ENCODE results near the gene TIMM22.

The TIMM22 gene

GRCh38 chr17:1007310-1008007 is 10.5 kb downstream of the TIMM22 start:
- DNase-seq (ENCODE audit: low spot score in 2 of 2) (no peak), ATAC-seq (replicated peaks; ENCODE audit: extremely low read depth, poor library complexity, severe bottlenecking) (no peak)
- Mint-ChIP-seq H3K9me3 (no peaks in the 10 kb centered on the region), H3K36me3 (ENCODE audit: insufficient read depth) (peaks cover 24% of the 10 kb centered on the region), H3K4me1 (peaks cover 10% of the 10 kb centered on the region), H3K4me3 (no peak overlapping the region), H3K27me3 (no peaks in the 10 kb centered on the region), H3K27ac (ENCODE audit: low read depth) (no peak overlapping the region)

GRCh38 chr17:1008008-1008761 is 11.3 kb downstream of the TIMM22 start:
- Mint-ChIP-seq H3K9me3 (no peaks in the 10 kb centered on the region), H3K27me3 (no peaks in the 10 kb centered on the region), H3K36me3 (ENCODE audit: insufficient read depth) (peaks cover 21% of the 10 kb centered on the region), H3K4me3 (no peak overlapping the region), H3K4me1 (peaks cover 10% of the 10 kb centered on the region), H3K27ac (ENCODE audit: low read depth) (no peak overlapping the region)
- ATAC-seq (replicated peaks; ENCODE audit: extremely low read depth, poor library complexity, severe bottlenecking): no peak
- DNase-seq (ENCODE audit: low spot score in 2 of 2): no peak

- H3K4me1 Mint-ChIP-seq: peaks cover 10% of the 10 kb centered on the region
- DNase-seq (ENCODE audit: low spot score in 2 of 2): no peak
- no peak for ATAC-seq (replicated peaks; ENCODE audit: extremely low read depth, poor library complexity, severe bottlenecking)
- no peak overlapping the region for H3K4me3 Mint-ChIP-seq
- no peaks in the 10 kb centered on the region for H3K27me3 Mint-ChIP-seq
- no peaks in the 10 kb centered on the region for H3K9me3 Mint-ChIP-seq
- H3K27ac Mint-ChIP-seq (ENCODE audit: low read depth): no peak overlapping the region
- peaks cover 20% of the 10 kb centered on the region for H3K36me3 Mint-ChIP-seq (ENCODE audit: insufficient read depth)
Observed at GRCh38 chr17:1009229-1010085, 12.5 kb downstream of the TIMM22 start.

- no peaks in the 10 kb centered on the region for H3K27me3 Mint-ChIP-seq
- peaks cover 8% of the 10 kb centered on the region for H3K4me1 Mint-ChIP-seq
- no peak overlapping the region for H3K27ac Mint-ChIP-seq (ENCODE audit: low read depth)
- H3K9me3 Mint-ChIP-seq: no peaks in the 10 kb centered on the region
- no peak for ATAC-seq (replicated peaks; ENCODE audit: extremely low read depth, poor library complexity, severe bottlenecking)
- H3K4me3 Mint-ChIP-seq: no peak overlapping the region
- no peak for DNase-seq (ENCODE audit: low spot score in 2 of 2)
- peaks cover 16% of the 10 kb centered on the region for H3K36me3 Mint-ChIP-seq (ENCODE audit: insufficient read depth)
Observed at GRCh38 chr17:1010086-1010450, 13.1 kb downstream of the TIMM22 start.

GRCh38 chr17:1010586-1010985 is 13.7 kb downstream of the TIMM22 start:
- Mint-ChIP-seq H3K4me1 (peaks cover 3% of the 10 kb centered on the region), H3K9me3 (no peaks in the 10 kb centered on the region), H3K27me3 (no peaks in the 10 kb centered on the region), H3K27ac (ENCODE audit: low read depth) (no peak overlapping the region), H3K36me3 (ENCODE audit: insufficient read depth) (peaks cover 16% of the 10 kb centered on the region), H3K4me3 (no peak overlapping the region)
- no peak for DNase-seq (ENCODE audit: low spot score in 2 of 2)
- no peak for ATAC-seq (replicated peaks; ENCODE audit: extremely low read depth, poor library complexity, severe bottlenecking)

DNA sequence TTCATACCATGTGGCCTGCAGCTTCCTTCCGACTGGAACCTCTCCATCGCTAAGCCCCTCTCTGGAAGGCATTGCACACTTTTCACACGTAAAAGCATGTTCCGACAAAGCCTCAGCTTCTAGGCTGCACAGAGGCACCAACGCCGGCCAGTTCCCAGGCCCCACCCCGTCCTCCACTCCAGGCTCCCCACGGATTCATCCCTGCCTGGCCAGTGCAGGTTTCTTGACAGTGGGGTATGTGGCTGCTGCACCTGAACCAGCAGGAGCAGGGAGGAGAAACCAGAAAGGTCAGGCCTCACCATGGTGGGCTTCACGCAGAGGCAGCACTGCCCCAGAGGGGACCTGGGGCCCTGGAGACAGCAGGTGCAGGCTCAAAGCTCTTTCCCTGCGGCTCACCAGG is 14.2 kb downstream of the TIMM22 start:
- H3K9me3 Mint-ChIP-seq: no peaks in the 10 kb centered on the region
- no peak overlapping the region for H3K27ac Mint-ChIP-seq (ENCODE audit: low read depth)
- no peaks in the 10 kb centered on the region for H3K27me3 Mint-ChIP-seq
- DNase-seq (ENCODE audit: low spot score in 2 of 2) (no peak), ATAC-seq (replicated peaks; ENCODE audit: extremely low read depth, poor library complexity, severe bottlenecking) (no peak)
- H3K4me3 Mint-ChIP-seq: no peak overlapping the region
- H3K36me3 Mint-ChIP-seq (ENCODE audit: insufficient read depth): peaks cover 14% of the 10 kb centered on the region
- H3K4me1 Mint-ChIP-seq: no peaks in the 10 kb centered on the region

GRCh38 chr17:1011760-1012735 is 15.1 kb downstream of the TIMM22 start:
- H3K27ac Mint-ChIP-seq (ENCODE audit: low read depth): no peak overlapping the region
- no peaks in the 10 kb centered on the region for H3K4me1 Mint-ChIP-seq
- H3K9me3 Mint-ChIP-seq: no peaks in the 10 kb centered on the region
- peaks cover 17% of the 10 kb centered on the region for H3K36me3 Mint-ChIP-seq (ENCODE audit: insufficient read depth)
- no peaks in the 10 kb centered on the region for H3K27me3 Mint-ChIP-seq
- ATAC-seq (replicated peaks; ENCODE audit: extremely low read depth, poor library complexity, severe bottlenecking) (no peak), DNase-seq (ENCODE audit: low spot score in 2 of 2) (no peak)
- no peak overlapping the region for H3K4me3 Mint-ChIP-seq

DNA sequence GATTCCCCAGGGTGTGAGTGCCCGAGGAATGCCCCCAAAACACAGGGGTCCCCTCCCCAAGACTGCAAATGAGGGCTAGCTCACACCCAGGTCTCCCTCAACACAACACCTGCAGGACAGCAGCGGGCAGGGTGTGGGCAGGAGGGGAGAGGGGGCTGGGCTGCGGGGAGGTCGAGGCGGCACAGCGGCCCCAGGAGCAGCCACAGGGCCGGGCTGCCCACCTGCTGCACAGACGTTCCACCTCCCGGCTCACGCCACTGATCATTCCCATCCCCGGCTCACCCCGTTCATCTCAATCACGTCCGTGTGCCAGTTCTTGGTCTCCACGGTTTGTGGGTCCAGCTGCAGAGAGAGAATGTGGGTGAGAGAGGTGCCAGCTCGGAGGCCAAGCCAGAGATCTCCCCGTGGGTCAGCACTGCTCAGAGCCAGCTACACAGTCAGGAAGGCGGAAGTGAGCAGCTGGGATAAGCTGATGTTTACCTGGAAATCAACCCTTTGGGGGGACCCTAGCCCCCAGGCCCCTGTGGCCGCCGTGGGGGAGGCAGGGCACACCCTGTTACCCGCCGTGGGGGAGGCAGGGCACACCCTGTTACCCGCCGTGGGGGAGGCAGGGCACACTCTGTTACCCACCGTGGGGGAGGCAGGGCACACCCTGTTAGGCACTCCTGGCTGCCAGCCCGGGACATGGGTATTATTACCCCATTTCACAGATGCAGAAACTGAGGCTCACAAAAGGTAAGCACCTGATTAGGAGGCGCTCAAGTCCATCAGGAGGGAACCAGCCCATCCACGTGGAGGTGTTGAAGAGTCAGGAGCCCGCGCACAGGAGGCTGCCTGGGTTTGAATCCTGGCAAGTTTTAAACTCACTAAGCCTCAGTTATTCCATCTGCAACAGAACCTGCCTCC is 16.1 kb downstream of the TIMM22 start:
- DNase-seq (ENCODE audit: low spot score in 2 of 2) (no peak), ATAC-seq (replicated peaks; ENCODE audit: extremely low read depth, poor library complexity, severe bottlenecking) (no peak)
- no peaks in the 10 kb centered on the region for H3K27me3 Mint-ChIP-seq
- no peak overlapping the region for H3K4me3 Mint-ChIP-seq
- no peaks in the 10 kb centered on the region for H3K4me1 Mint-ChIP-seq
- H3K36me3 Mint-ChIP-seq (ENCODE audit: insufficient read depth): peaks cover 16% of the 10 kb centered on the region
- H3K27ac Mint-ChIP-seq (ENCODE audit: low read depth): no peak overlapping the region
- no peaks in the 10 kb centered on the region for H3K9me3 Mint-ChIP-seq

- H3K4me1 Mint-ChIP-seq: no peaks in the 10 kb centered on the region
- no peaks in the 10 kb centered on the region for H3K9me3 Mint-ChIP-seq
- no peaks in the 10 kb centered on the region for H3K27me3 Mint-ChIP-seq
- no peak overlapping the region for H3K4me3 Mint-ChIP-seq
- no peak overlapping the region for H3K27ac Mint-ChIP-seq (ENCODE audit: low read depth)
- ATAC-seq (replicated peaks; ENCODE audit: extremely low read depth, poor library complexity, severe bottlenecking): no peak
- no peak for DNase-seq (ENCODE audit: low spot score in 2 of 2)
- H3K36me3 Mint-ChIP-seq (ENCODE audit: insufficient read depth): peaks cover 15% of the 10 kb centered on the region
Observed at GRCh38 chr17:1013729-1014090, 16.8 kb downstream of the TIMM22 start.

- ATAC-seq (replicated peaks; ENCODE audit: extremely low read depth, poor library complexity, severe bottlenecking) (no peak), DNase-seq (ENCODE audit: low spot score in 2 of 2) (no peak)
- no peak overlapping the region for H3K4me3 Mint-ChIP-seq
- H3K36me3 Mint-ChIP-seq (ENCODE audit: insufficient read depth): peaks cover 6% of the 10 kb centered on the region
- no peaks in the 10 kb centered on the region for H3K27me3 Mint-ChIP-seq
- H3K27ac Mint-ChIP-seq (ENCODE audit: low read depth): no peak overlapping the region
- peaks cover 7% of the 10 kb centered on the region for H3K4me1 Mint-ChIP-seq
- no peaks in the 10 kb centered on the region for H3K9me3 Mint-ChIP-seq
Observed at GRCh38 chr17:1018547-1018946, 21.6 kb downstream of the TIMM22 start.

DNA sequence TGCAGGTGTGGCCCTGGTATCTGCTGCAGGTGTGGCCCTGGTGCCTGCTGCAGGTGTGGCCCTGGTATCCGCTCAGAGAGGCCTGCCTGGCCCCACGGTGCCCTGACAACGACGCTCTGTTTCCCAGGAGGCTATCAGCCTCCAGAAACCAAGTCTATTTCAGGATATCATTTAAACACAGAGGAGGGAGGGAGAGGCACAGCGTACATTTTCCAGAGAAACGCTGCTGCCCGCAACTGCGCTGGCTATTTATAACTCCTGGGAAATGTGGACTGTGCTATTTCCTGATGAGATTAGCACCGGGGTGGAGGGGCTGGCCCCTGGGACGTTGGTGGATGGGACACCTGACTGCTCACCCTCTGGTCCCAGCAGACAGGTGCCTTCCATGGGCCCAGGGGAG is 22.5 kb downstream of the TIMM22 start:
- peak overlapping the region; percentile 57 for H3K27ac Mint-ChIP-seq (ENCODE audit: low read depth)
- H3K36me3 Mint-ChIP-seq (ENCODE audit: insufficient read depth): peaks cover 6% of the 10 kb centered on the region
- peaks cover 7% of the 10 kb centered on the region for H3K4me1 Mint-ChIP-seq

More for the DNA sequence above, 22.5 kb downstream of the TIMM22 start:
- DNase-seq (ENCODE audit: low spot score in 2 of 2): no peak
- no peak for ATAC-seq (replicated peaks; ENCODE audit: extremely low read depth, poor library complexity, severe bottlenecking)
- Mint-ChIP-seq H3K9me3 (no peaks in the 10 kb centered on the region), H3K4me3 (no peak overlapping the region), H3K27me3 (no peaks in the 10 kb centered on the region)

All from central memory CD8-positive, alpha-beta T cell (primary cell).